HCT116 (cell line): ENCODE results near the gene CLSTN3. TPM values are rescaled to one million over a fixed set of nuclear protein-coding genes. Genes with fewer than 3 reads are reported as not detected.

Experiments used
- ATAC-seq: fragments of 200-7000 bp; cut with Tn5 transposase; 2 replicates; pipeline ENCODE4 v1.9.1; 2020; ENCODE audit warnings: mild to moderate bottlenecking, moderate library complexity
- BruUV-seq: library from RNA; stranded (reverse); fragments of 400-500 nt; replicated peaks from 2 replicates; lab custom pipeline; 2021; lab: Mats Ljungman, UMichigan
- CTCF ChIA-PET: fragments of 300-600 bp; sonication (Branson Sonifier 250); formaldehyde crosslinking; loops from one replicate; lab custom pipeline; 2021; ENCODE audit warnings: antibody characterized with exemption; lab: Charles Lee
- POLR2A ChIA-PET: fragments of 300-600, 350-600 bp; sonication (Branson Sonifier 250); formaldehyde crosslinking; loops from one replicate; lab custom pipeline; 2021; ENCODE audit warnings: antibody characterized with exemption; lab: Charles Lee
- RAD21 ChIA-PET, 2 experiments: fragments of 300-600 bp; sonication (Branson Sonifier 250); formaldehyde crosslinking; loops; one replicate each; lab custom pipeline; 2023; ENCODE audit warnings: low total read pairs in 2 of 2; ENCODE audit not compliant: uncharacterized antibody in 2 of 2, unreplicated experiment in 2 of 2, low non-redundant PET in 1 of 2; lab: Charles Lee
- DNase-seq: peaks from one replicate; pipeline ENCODE4 v3.0.0-alpha.2; 2010; ENCODE audit warnings: low read depth, low spot score
- H2AFZ ChIP-seq: fragments of 200-600 bp; shearing (Covaris generic), sonication (generic); 2 replicates; pipeline ENCODE4 v1.6.1; 2017; ENCODE audit warnings: low read depth, mixed run types, mixed read lengths, antibody characterized with exemption, low read length; ENCODE audit not compliant: poor library complexity, severe bottlenecking
- H3K27ac ChIP-seq: 2 replicates; pipeline ENCODE4 v1.5.1; 2012; ENCODE audit warnings: low read depth, low read length
- H3K27me3 ChIP-seq: fragments of 200-600 bp; sonication (generic); 2 replicates; pipeline ENCODE4 v1.6.1; 2016; ENCODE audit warnings: mixed run types, low read length, mixed read lengths; ENCODE audit not compliant: insufficient read depth
- H3K36me3 ChIP-seq, 2 experiments: fragments of 200-500 bp in 1 of 2; fragments of 200-600 bp in 1 of 2; sonication (Bioruptor generic) in 1 of 2; sonication (generic) in 1 of 2; 2 replicates each; pipeline versions ENCODE4 v1.5.1 to v1.6.1; 2014 to 2016; ENCODE audit warnings: low read length in 2 of 2, inconsistent platforms in 1 of 2, mixed read lengths in 1 of 2, mixed run types in 1 of 2; ENCODE audit not compliant: insufficient read depth in 2 of 2, control insufficient read depth in 1 of 2
- H3K4me1 ChIP-seq, 2 experiments: fragments of 200-600 bp in 1 of 2; sonication (generic) in 1 of 2; 2 replicates each; pipeline versions ENCODE4 v1.5.1 to v1.6.1; 2012 to 2017; ENCODE audit warnings: low read length in 2 of 2, inconsistent platforms in 1 of 2, mild to moderate bottlenecking in 1 of 2, mixed read lengths in 1 of 2, mixed run types in 1 of 2, moderate library complexity in 1 of 2; ENCODE audit not compliant: insufficient read depth in 2 of 2, control insufficient read depth in 1 of 2
- H3K4me2 ChIP-seq: fragments of 200-600 bp; sonication (generic); 2 replicates; pipeline ENCODE4 v1.6.1; 2017; ENCODE audit warnings: mixed run types, low read length, mixed read lengths
- H3K4me3 ChIP-seq, 2 experiments: fragments of 200-600 bp in 1 of 2; sonication (generic) in 1 of 2; replicated peaks in 1 of 2; 2 replicates each; pipeline ENCODE4 v1.5.1; 2011 to 2016; ENCODE audit warnings: low read length in 2 of 2, control low read depth in 1 of 2, low read depth in 1 of 2, mild to moderate bottlenecking in 1 of 2, mixed read lengths in 1 of 2, mixed run types in 1 of 2
- H3K79me2 ChIP-seq: fragments of 200-600 bp; sonication (generic); 2 replicates; pipeline ENCODE4 v1.6.1; 2017; ENCODE audit warnings: mild to moderate bottlenecking, mixed run types, low read length, moderate library complexity, mixed read lengths; ENCODE audit not compliant: insufficient read depth
- H3K9ac ChIP-seq: fragments of 200-600 bp; sonication (generic); 2 replicates; pipeline ENCODE4 v1.6.1; 2016; ENCODE audit warnings: low read length, mixed read lengths
- H3K9me2 ChIP-seq: fragments of 200-600 bp; sonication (generic), shearing (Covaris generic); 2 replicates; pipeline ENCODE4 v1.6.1; 2017; ENCODE audit warnings: mixed run types, mild to moderate bottlenecking, moderate library complexity; ENCODE audit not compliant: insufficient read depth
- H3K9me3 ChIP-seq, 2 experiments: fragments of 200-500 bp in 1 of 2; fragments of 200-600 bp in 1 of 2; sonication (Bioruptor generic) in 1 of 2; sonication (generic) in 1 of 2; 2 replicates each; pipeline ENCODE4 v1.6.1; 2014 to 2017; ENCODE audit warnings: low read length in 2 of 2, mixed read lengths in 2 of 2, inconsistent platforms in 1 of 2, low read depth in 1 of 2, mild to moderate bottlenecking in 1 of 2, mixed run types in 1 of 2, moderate library complexity in 1 of 2; ENCODE audit not compliant: control insufficient read depth in 1 of 2, insufficient read depth in 1 of 2
- H4K20me1 ChIP-seq: fragments of 200-600 bp; sonication (generic), shearing (Covaris generic); 2 replicates; pipeline ENCODE4 v1.6.1; 2017; ENCODE audit warnings: mixed run types, mild to moderate bottlenecking, moderate library complexity; ENCODE audit not compliant: insufficient read depth
- CBX3 ChIP-seq: IDR thresholded peaks from 2 replicates; pipeline ENCODE4 v1.6.1; 2012; ENCODE audit warnings: low read depth
- EGR1 ChIP-seq: IDR thresholded peaks from 2 replicates; pipeline ENCODE4 v1.6.1; 2012; ENCODE audit warnings: low read depth
- EZH2phosphoT487 ChIP-seq: fragments of 200-600 bp; IDR thresholded peaks from 2 replicates; pipeline ENCODE4 v1.6.1; 2018; ENCODE audit warnings: antibody characterized with exemption, borderline replicate concordance
- MAX ChIP-seq: IDR thresholded peaks from 2 replicates; pipeline ENCODE4 v1.6.1; 2012
- POLR2AphosphoS5 ChIP-seq: IDR thresholded peaks from 2 replicates; pipeline ENCODE4 v1.6.1; 2011; ENCODE audit warnings: mild to moderate bottlenecking, low read depth, low read length, moderate library complexity
- REST ChIP-seq: IDR thresholded peaks from 2 replicates; pipeline ENCODE4 v1.6.1; 2012; ENCODE audit warnings: low read depth
- SRF ChIP-seq: IDR thresholded peaks from 2 replicates; pipeline ENCODE4 v1.6.1; 2012; ENCODE audit warnings: low read depth
- TCF7L2 ChIP-seq: IDR thresholded peaks from 2 replicates; pipeline ENCODE4 v1.7.0; 2011; ENCODE audit warnings: borderline replicate concordance, inconsistent platforms; ENCODE audit not compliant: insufficient read depth, insufficient read length; ENCODE audit errors: extremely low read depth
- ZFX ChIP-seq: fragments of 450-650 bp; IDR thresholded peaks from 2 replicates; pipeline ENCODE4 v1.6.1; 2017
- ZNF274 ChIP-seq: fragments of 200-500 bp; sonication (Bioruptor generic); IDR thresholded peaks from 2 replicates; pipeline ENCODE4 v1.6.1; 2014; ENCODE audit warnings: mild to moderate bottlenecking, low read depth, low read length, inconsistent platforms
- intact Hi-C: fragments of 100-400 bp; cut with micrococcal nuclease; formaldehyde crosslinking; loops from 2 replicates; pipeline ENCODE4 v1.10.0; 2022
- total RNA-seq: library from RNA; stranded (reverse); gene quantifications from one replicate; pipeline ENCODE4 v1.2.1, GENCODE V29; 2021; ENCODE audit not compliant: unreplicated experiment
- TF ChIP-seq, protein P1 (sequence below): IDR thresholded peaks from 2 replicates; pipeline ENCODE4 v1.6.1; 2012

The CLSTN3 gene
- total RNA-seq, 1 experiment from 2014 or later = 23.0 TPM

- no peaks in the 10 kb centered on the region for H3K9me3 ChIP-seq
These were observed 38.4 kb upstream of the CLSTN3 start for GRCh38 chr12:7091660-7092228.

More at GRCh38 chr12:7091660-7092228, 38.4 kb upstream of the CLSTN3 start:
- intact Hi-C loops = loop anchor here (1.0 to 5.0 kb wide), 3 partner anchors 119 to 167 kb away; partner anchors contain the start of genes C12orf57, EMG1 and PHB2
- ChIA-PET CTCF (interaction anchor here (0.7 to 1.1 kb wide), 2 partner anchors 16 to 147 kb away, joined by 3 to 4 read pairs; no protein-coding TSS in a partner anchor), POLR2A (interaction anchor here (0.8 to 1.7 kb wide), 3 partner anchors 16 to 148 kb away, joined by 3 to 5 read pairs (median 3); partner anchors contain the start of genes C12orf57 and RNU7-1), RAD21 (no interaction called here)
- Histone ChIP-seq H3K27ac (peak overlapping the region; percentile 13; the same call in 1 of the 2 replicates), H3K4me1 (peaks cover 0 to 6% of the 10 kb centered on the region in 2 experiments; a peak in 1 of 4 replicates), H3K9ac (no peak overlapping the region), H3K27me3 (0 out of 2 replicates have a peak, but pooled peaks cover 4% of the 10 kb centered on the region), H3K79me2 (no peaks in the 10 kb centered on the region), H3K9me2 (no peaks in the 10 kb centered on the region), H2AFZ (no peak overlapping the region), H3K36me3 (no peaks in the 10 kb centered on the region), H4K20me1 (no peaks in the 10 kb centered on the region), H3K4me2 (peak overlapping the region; percentile 54; the same call in 1 of the 2 replicates), H3K4me3 (no peak overlapping the region)
- no peak for DNase-seq
- BruUV-seq = no TSS peak
- no peak for TF ChIP-seq CBX3
- TF ChIP-seq, protein P1, sequence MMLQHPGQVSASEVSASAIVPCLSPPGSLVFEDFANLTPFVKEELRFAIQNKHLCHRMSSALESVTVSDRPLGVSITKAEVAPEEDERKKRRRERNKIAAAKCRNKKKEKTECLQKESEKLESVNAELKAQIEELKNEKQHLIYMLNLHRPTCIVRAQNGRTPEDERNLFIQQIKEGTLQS = no peak
- TF ChIP-seq MAX = no peak
- no peak for TF ChIP-seq EZH2phosphoT487
- TF ChIP-seq SRF = no peak
- no peak for TF ChIP-seq ZNF274
- TF ChIP-seq TCF7L2 = no peak
- TF ChIP-seq REST = no peak
- TF ChIP-seq POLR2AphosphoS5 = no peak
- no peak for TF ChIP-seq ZFX
- TF ChIP-seq EGR1 = no peak
- ATAC-seq = no peak; the same call in 1 of the 2 replicates
